GM12878 (cell line): ENCODE measurements around the gene CNTN3. TPM values are rescaled to one million over a fixed set of nuclear protein-coding genes. Genes with fewer than 3 reads are reported as not detected.

Source experiments
- ATAC-seq: fragments of 200-7000 bp; cut with Tn5 transposase; 3 replicates; pipeline ENCODE4 v1.9.1; 2020; ENCODE audit warnings: mild to moderate bottlenecking, moderate library complexity
- BruUV-seq: library from RNA; stranded (reverse); fragments of 400-500 nt; replicated peaks from 2 replicates; lab custom pipeline; 2021; lab: Mats Ljungman, UMichigan
- CTCF ChIA-PET: fragments of 300-600 bp; sonication (Branson Sonifier 250); formaldehyde crosslinking; extraction: SDS; loops from one replicate; lab custom pipeline; 2021; ENCODE audit warnings: inconsistent platforms; lab: Yijun Ruan, JAX
- POLR2A ChIA-PET: fragments of 350-600 bp; formaldehyde crosslinking; extraction: SDS; loops from one replicate; lab custom pipeline; 2021; ENCODE audit warnings: inconsistent platforms; lab: Charles Lee
- RAD21 ChIA-PET: fragments of 300-600 bp; sonication (Branson Sonifier 250); formaldehyde crosslinking; loops from one replicate; lab custom pipeline; 2023; ENCODE audit warnings: antibody characterized with exemption; ENCODE audit not compliant: unreplicated experiment; lab: Charles Lee
- SMC1A ChIA-PET: fragments of 300-600 bp; sonication (Branson Sonifier 250); formaldehyde crosslinking; loops from one replicate; lab custom pipeline; 2023; ENCODE audit not compliant: unreplicated experiment, uncharacterized antibody; lab: Charles Lee
- DNase-seq: peaks from one replicate; pipeline ENCODE4 v3.0.0-alpha.2; 2011; ENCODE audit warnings: low read depth, low spot score
- FAIRE-seq: peaks from 3 replicates; lab custom pipeline; 2011; peaks lifted over from hg19 to GRCh38; lab: Jason Lieb, UNC
- H2AFZ ChIP-seq: 2 replicates; pipeline ENCODE4 v1.6.0; 2011; ENCODE audit warnings: low read depth, low read length, control low read depth; ENCODE audit not compliant: control insufficient read depth
- H3K27ac ChIP-seq: 2 replicates; pipeline ENCODE4 v1.5.1; 2011; ENCODE audit warnings: control low read depth; ENCODE audit not compliant: control insufficient read depth, insufficient read depth
- H3K27me3 ChIP-seq, 2 experiments: replicated peaks in 1 of 2; 2 replicates each; pipeline versions ENCODE4 v1.6.0 to v1.6.1; 2011; ENCODE audit warnings: low read length in 1 of 2; ENCODE audit not compliant: control insufficient read depth in 2 of 2, insufficient read depth in 2 of 2
- H3K36me3 ChIP-seq, 2 experiments: 2 replicates each; pipeline ENCODE4 v1.5.1; 2011; ENCODE audit warnings: low read length in 1 of 2; ENCODE audit not compliant: control insufficient read depth in 2 of 2, insufficient read depth in 2 of 2
- H3K4me1 ChIP-seq: 2 replicates; pipeline ENCODE4 v1.6.1; 2011; ENCODE audit warnings: mild to moderate bottlenecking, low read length, moderate library complexity, mixed read lengths; ENCODE audit not compliant: control insufficient read depth, insufficient read depth
- H3K4me2 ChIP-seq: 2 replicates; pipeline ENCODE4 v1.6.0; 2011; ENCODE audit warnings: control low read depth; ENCODE audit not compliant: control insufficient read depth, insufficient read depth
- H3K4me3 ChIP-seq: fragments of 200-600 bp; sonication (generic); 2 replicates; pipeline ENCODE4 v1.5.1; 2016
- H3K79me2 ChIP-seq: 2 replicates; pipeline ENCODE4 v1.6.0; 2011; ENCODE audit warnings: low read length; ENCODE audit not compliant: control insufficient read depth, insufficient read depth
- H3K9ac ChIP-seq: 2 replicates; pipeline ENCODE4 v1.8.0; 2011; ENCODE audit warnings: low read length, control low read depth, mixed read lengths; ENCODE audit not compliant: control insufficient read depth, insufficient read depth
- H3K9me3 ChIP-seq: replicated peaks from 3 replicates; pipeline ENCODE4 v1.5.1; 2011; ENCODE audit warnings: mild to moderate bottlenecking, low read length; ENCODE audit not compliant: control insufficient read depth, insufficient read depth
- H4K20me1 ChIP-seq: 2 replicates; pipeline ENCODE4 v1.6.0; 2011; ENCODE audit not compliant: control insufficient read depth, insufficient read depth
- BACH1 ChIP-seq: fragments of 450-650 bp; IDR thresholded peaks from 2 replicates; pipeline ENCODE4 v1.6.1; 2017; ENCODE audit warnings: mild to moderate bottlenecking, borderline replicate concordance
- CBFB ChIP-seq: IDR thresholded peaks from 2 replicates; pipeline ENCODE4 v1.6.1; 2016; ENCODE audit warnings: antibody characterized with exemption, low read depth
- CHD1 ChIP-seq: IDR thresholded peaks from 2 replicates; pipeline ENCODE4 v1.6.1; 2012; ENCODE audit warnings: low read depth, low read length, improper control_type of control experiment
- ETV6 ChIP-seq, 2 experiments: fragments of 450-650 bp in 1 of 2; IDR thresholded peaks in 1 of 2; conservative IDR thresholded peaks in 1 of 2; 2 replicates each; pipeline ENCODE4 v1.6.1; 2014; ENCODE audit warnings: antibody characterized with exemption in 1 of 2, borderline replicate concordance in 1 of 2, low read depth in 1 of 2, mild to moderate bottlenecking in 1 of 2, moderate library complexity in 1 of 2
- HDAC6 ChIP-seq: fragments of 200-600 bp; sonication (generic); IDR thresholded peaks from one replicate; pipeline ENCODE4 v1.8.0; 2017; ENCODE audit warnings: antibody characterized with exemption; ENCODE audit not compliant: unreplicated experiment
- IRF4 ChIP-seq: IDR thresholded peaks from 2 replicates; pipeline ENCODE4 v1.6.1; 2011; ENCODE audit warnings: low read depth, low read length
- MXI1 ChIP-seq: fragments of 150-350 bp; IDR thresholded peaks from 2 replicates; pipeline ENCODE4 v1.6.1; 2011; ENCODE audit warnings: low read depth, mild to moderate bottlenecking, inconsistent platforms, low read length, improper control_type of control experiment
- NFXL1 ChIP-seq: fragments of 450-650 bp; IDR thresholded peaks from 2 replicates; pipeline ENCODE4 v1.6.1; 2017; ENCODE audit warnings: antibody characterized with exemption, mild to moderate bottlenecking, borderline replicate concordance
- POLR2A ChIP-seq: IDR thresholded peaks from 2 replicates; pipeline ENCODE4 v1.6.1; 2011; ENCODE audit warnings: low read depth, mild to moderate bottlenecking, low read length
- SMAD5 ChIP-seq: IDR thresholded peaks from 2 replicates; pipeline ENCODE4 v1.6.1; 2016; ENCODE audit warnings: antibody characterized with exemption, low read depth
- SMC3 ChIP-seq: IDR thresholded peaks from 2 replicates; pipeline ENCODE4 v1.6.1; 2011; ENCODE audit warnings: low read length, improper control_type of control experiment, borderline replicate concordance
- TARDBP ChIP-seq: IDR thresholded peaks from 2 replicates; pipeline ENCODE4 v1.6.1; 2016; ENCODE audit warnings: borderline replicate concordance
- in situ Hi-C: fragments of 300-500 bp; cut with MboI; formaldehyde crosslinking; loops from 9 replicates; pipeline ENCODE4 v1.14.3; 2018; ENCODE audit warnings: mixed read lengths
- intact Hi-C: fragments of 100-400 bp; cut with micrococcal nuclease; formaldehyde crosslinking; loops from one replicate; pipeline ENCODE4 v1.14.2; 2022; ENCODE audit not compliant: unreplicated experiment
- polyA plus RNA-seq, 11 experiments: library from polyadenylated mRNA; depleted of rRNA in 4 of 11; unstranded in 6 of 11; stranded (reverse) in 5 of 11; fragments of >200 nt; fragmentation: Nextera tagmentation in 4 of 11; fragmentation: Illumina TruSeq in 1 of 11; extraction: Ambion mirVana in 4 of 11; extraction: Trizol in 1 of 11; gene quantifications; 1 replicate in 1 of 11; 2 replicates in 10 of 11; pipeline versions ENCODE4 v1.2.1 to v1.2.3, GENCODE V29; 2011 to 2016; ENCODE audit warnings: inconsistent platforms in 2 of 11, missing spikeins in 2 of 11, low read depth in 1 of 11
- total RNA-seq, 4 experiments: library from RNA; depleted of rRNA in 3 of 4; stranded (reverse); fragments of >200 nt in 3 of 4; fragmentation: Illumina TruSeq in 1 of 4; extraction: Trizol in 1 of 4; gene quantifications; 2 replicates each; pipeline versions ENCODE4 v1.2.1 to v1.2.3, GENCODE V29; 2013 to 2021
- TF ChIP-seq, protein P1 (sequence below): fragments of 450-650 bp; IDR thresholded peaks from 2 replicates; pipeline ENCODE4 v1.6.1; 2017; ENCODE audit warnings: borderline replicate concordance

The CNTN3 gene
- total and polyA plus RNA-seq, 10 of the 15 experiments (the other 5 are each of a cell fraction or from before 2014, with no cell fraction given): 0.14 TPM; not detected in 9

DNA sequence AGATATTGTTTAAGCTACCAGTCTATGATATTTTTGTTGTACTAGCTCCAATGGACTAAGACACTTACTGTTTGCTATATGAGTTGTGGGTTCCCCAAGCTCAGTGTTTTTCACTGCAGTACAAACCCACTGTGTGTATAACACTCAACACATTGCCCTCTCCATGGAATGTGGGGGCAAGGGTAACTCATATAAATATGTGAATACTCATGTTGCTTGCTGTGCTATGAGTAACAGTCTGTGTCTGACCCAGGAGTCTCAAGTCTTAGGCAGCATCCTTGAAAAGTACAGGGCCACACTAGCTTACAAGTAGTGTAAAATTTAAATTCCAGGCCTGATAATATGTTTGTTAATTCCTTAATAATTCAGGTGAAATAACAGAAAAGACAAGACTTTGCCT, 22.5 kb upstream of the CNTN3 start:
- RAD21 ChIA-PET: no interaction called here
- Histone ChIP-seq H3K79me2 (no peaks in the 10 kb centered on the region), H2AFZ (no peak overlapping the region), H3K27me3 (no peaks in the 10 kb centered on the region), H3K36me3 (no peaks in the 10 kb centered on the region), H3K9ac (no peak overlapping the region), H3K4me3 (no peak overlapping the region), H3K9me3 (no peaks in the 10 kb centered on the region), H3K4me2 (no peak overlapping the region), H4K20me1 (no peaks in the 10 kb centered on the region), H3K4me1 (no peaks in the 10 kb centered on the region), H3K27ac (no peak overlapping the region)
- POLR2A ChIA-PET: no interaction called here
- no peak for TF ChIP-seq HDAC6
- TF ChIP-seq ETV6 (conservative IDR thresholded peaks at IDR 0.05 in 1 of 2, IDR thresholded peaks at IDR 0.05 in 1 of 2; ENCODE audit: borderline replicate concordance in 1 of 2, low read depth in 1 of 2): no peak
- TF ChIP-seq, protein P1, sequence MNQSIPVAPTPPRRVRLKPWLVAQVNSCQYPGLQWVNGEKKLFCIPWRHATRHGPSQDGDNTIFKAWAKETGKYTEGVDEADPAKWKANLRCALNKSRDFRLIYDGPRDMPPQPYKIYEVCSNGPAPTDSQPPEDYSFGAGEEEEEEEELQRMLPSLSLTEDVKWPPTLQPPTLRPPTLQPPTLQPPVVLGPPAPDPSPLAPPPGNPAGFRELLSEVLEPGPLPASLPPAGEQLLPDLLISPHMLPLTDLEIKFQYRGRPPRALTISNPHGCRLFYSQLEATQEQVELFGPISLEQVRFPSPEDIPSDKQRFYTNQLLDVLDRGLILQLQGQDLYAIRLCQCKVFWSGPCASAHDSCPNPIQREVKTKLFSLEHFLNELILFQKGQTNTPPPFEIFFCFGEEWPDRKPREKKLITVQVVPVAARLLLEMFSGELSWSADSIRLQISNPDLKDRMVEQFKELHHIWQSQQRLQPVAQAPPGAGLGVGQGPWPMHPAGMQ: no peak
- TF ChIP-seq MXI1: no peak
- no peak for TF ChIP-seq NFXL1
- no peak for TF ChIP-seq CHD1
- no peak for TF ChIP-seq TARDBP
- no peak for TF ChIP-seq SMC3
- no peak for TF ChIP-seq SMAD5
- TF ChIP-seq POLR2A: no peak
- TF ChIP-seq CBFB: no peak
- no peak for TF ChIP-seq BACH1
- TF ChIP-seq IRF4: no peak
- ATAC-seq (no peak), DNase-seq (no peak), FAIRE-seq (no peak)
- in situ Hi-C loops (no loop called here), intact Hi-C loops (no loop called here)
- SMC1A ChIA-PET: no interaction called here
- no TSS peak for BruUV-seq
- CTCF ChIA-PET: no interaction called here
